SH-SY5Y (cell line): ENCODE data around the gene DPP6.

ENCODE experiments used
- GATA2 ChIP-seq: IDR thresholded peaks from 2 replicates; pipeline ENCODE4 v1.6.1; 2011; ENCODE audit warnings: mild to moderate bottlenecking, low read depth, low read length
- GATA3 ChIP-seq: IDR thresholded peaks from 2 replicates; pipeline ENCODE4 v1.6.1; 2011; ENCODE audit warnings: low read depth, mild to moderate bottlenecking, low read length, moderate library complexity

Gene DPP6

DNA sequence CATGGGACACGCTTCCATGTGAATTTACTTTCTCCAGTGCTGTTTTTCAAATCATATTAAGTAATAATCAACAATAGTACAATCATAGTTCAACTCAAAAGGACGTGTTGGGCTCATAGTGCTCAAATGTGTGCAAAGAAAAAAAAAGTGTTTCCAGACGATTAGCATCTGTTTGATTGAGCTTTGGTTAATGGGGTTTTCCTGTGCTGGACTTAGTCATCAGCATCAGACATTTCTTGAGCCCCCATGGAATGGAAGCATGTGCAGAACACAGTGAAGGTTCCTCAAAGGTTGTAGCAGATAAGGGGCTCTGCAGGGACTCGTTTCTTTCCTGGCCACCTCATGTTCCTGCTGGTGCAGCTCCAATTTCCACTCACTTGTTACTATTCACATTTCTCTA lies 716.8 kb downstream of the DPP6 start:
- no peak for TF ChIP-seq GATA2
- TF ChIP-seq GATA3: no peak

DNA sequence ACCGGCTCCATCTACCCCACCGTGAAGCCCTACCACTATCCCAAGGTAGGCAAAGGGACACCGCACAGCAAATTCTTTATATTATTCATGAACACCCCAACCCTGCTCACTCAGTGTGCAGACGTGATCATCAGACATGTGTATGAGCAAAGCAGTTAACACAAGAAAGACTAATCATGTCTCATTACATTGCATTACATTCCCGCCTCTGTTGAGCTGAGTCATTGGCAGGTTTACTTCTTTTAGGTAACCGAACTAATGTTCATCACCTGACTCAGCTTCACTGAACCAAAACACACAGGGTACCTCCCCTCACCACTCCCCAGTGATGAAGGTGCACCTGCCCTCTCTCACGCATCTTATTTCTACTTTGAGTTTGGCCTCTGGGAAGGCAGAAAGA lies 717.3 kb downstream of the DPP6 start:
- TF ChIP-seq GATA2: no peak
- no peak for TF ChIP-seq GATA3

DNA sequence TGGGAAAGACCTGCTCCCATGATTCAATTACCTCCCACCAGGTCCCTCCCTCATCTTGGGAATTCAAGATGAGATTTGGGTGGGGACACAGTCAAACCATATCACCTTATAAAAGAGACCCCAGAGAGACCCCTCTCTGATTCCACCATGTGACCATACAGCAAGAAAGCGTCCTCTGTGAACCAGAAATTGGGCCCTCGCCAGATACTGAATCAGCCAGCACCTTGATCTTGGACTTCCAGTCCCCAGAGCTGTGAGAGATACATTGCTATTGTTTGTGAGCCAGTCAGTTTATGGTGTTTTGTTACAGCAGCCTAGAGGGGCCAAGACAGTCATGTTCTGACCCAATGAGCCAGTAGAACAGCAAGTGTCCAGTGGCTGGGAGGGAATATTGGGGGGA lies 718.2 kb downstream of the DPP6 start:
- no peak for TF ChIP-seq GATA2
- TF ChIP-seq GATA3: no peak

DNA sequence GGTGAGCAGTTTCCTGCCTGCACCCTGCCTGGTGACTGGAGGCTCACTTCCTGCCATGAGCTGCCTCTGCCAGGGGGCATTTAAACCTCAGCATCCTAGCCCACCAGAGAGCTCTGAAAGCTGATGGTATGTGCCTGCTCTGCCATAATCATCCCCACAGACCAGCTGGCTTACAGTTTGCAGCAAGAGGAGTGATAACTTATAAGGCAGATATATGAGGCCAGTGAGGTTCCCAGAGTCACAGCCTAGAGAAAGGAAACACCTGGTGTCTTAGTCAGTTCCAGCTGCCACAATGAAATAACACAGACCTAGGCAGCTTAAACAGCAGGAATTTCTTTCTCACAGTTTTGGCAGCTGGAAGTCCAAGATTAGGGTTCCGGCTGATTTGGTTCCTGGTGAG lies 718.8 kb downstream of the DPP6 start:
- TF ChIP-seq GATA3 (no peak), GATA2 (no peak)

GRCh38 chr7:154774303-154774969 lies 722.2 kb downstream of the DPP6 start:
- TF ChIP-seq GATA2: peak; percentile 58
- TF ChIP-seq GATA3: no peak

DNA sequence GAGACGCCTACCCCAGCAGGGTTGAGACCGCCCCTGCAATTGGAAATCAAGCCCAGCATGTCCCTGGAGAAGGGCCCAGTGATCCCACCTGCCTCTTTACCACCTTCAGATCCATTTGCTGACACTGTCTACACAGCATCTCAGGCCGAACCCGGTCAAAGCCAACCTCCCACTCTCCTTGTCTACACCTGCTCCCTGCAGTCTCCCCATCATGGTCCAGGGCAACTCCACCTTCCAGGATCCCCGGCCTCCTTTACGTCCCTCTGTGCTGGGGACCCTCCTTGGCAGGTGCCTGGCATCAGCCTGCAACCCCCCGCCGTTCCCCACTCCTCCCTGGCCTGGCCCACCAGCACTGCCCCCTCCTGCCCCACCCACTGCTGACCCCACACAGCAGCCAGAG lies 723.5 kb downstream of the DPP6 start:
- TF ChIP-seq GATA2 (no peak), GATA3 (no peak)

DNA sequence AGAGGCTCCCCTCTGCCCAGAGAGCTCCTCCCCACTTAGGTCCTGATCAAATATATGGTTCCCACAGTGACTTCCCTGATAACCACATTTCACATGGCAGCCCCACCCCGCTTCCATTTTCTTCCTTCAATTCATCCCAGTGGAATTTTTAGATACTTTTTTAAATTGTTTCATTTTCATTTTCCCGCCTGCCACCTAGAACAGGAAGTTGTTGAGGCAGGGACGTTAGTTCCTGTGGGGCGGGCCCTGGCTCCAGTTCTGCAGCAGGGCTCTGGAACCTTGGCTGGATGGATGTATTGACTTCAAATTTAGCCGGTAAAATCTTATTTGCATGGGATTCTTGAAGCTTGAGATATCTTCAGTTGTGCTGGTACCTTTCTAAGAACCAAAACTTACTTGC lies 724.2 kb downstream of the DPP6 start:
- TF ChIP-seq GATA2 (no peak), GATA3 (no peak)

DNA sequence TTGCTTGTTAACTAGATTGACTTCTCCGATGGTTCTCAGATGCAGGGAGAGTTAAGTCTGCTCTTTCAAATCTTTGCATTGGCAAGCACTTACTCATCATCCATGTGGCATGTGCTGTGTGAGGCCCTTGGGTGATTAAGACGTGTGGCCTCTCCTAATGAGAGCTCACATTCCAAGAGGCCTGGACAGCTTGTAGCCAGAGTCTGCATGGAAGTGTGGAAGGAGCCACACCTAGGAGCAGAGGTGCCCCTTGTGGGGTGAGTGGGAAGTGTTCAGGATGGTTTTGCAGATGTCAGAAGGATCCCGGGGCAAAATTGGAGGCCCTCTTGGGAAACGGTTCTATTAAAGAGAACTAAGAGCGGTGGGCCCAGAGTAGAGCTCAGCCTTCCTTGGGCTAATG lies 724.8 kb downstream of the DPP6 start:
- TF ChIP-seq GATA3 (no peak), GATA2 (no peak)

GRCh38 chr7:154777489-154777888 lies 725.3 kb downstream of the DPP6 start:
- TF ChIP-seq GATA2: no peak
- TF ChIP-seq GATA3: no peak

DNA sequence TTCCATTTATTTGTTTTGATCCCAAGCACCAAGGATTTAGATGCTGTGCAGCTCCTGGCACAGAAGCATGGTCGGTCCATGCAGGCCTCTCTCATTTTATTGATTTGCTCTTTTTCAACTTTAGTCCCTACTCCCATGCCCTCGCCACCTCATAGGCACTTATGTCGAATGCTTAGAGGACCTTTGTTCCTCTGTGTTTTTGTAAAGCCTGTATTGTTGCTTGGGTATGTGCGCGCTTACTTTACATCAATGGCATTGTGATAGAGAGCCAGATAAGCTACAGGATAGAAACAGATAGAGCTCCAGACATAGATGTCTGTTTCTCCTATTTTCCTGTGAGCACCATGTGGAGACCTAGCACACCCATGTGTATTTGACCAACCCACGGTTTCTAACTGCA lies 725.7 kb downstream of the DPP6 start:
- 0 out of 2 replicates have a peak, but pooled peaks have one; percentile 14 for TF ChIP-seq GATA2
- TF ChIP-seq GATA3: peak; percentile 30; the same call in 1 of the 2 replicates

DNA sequence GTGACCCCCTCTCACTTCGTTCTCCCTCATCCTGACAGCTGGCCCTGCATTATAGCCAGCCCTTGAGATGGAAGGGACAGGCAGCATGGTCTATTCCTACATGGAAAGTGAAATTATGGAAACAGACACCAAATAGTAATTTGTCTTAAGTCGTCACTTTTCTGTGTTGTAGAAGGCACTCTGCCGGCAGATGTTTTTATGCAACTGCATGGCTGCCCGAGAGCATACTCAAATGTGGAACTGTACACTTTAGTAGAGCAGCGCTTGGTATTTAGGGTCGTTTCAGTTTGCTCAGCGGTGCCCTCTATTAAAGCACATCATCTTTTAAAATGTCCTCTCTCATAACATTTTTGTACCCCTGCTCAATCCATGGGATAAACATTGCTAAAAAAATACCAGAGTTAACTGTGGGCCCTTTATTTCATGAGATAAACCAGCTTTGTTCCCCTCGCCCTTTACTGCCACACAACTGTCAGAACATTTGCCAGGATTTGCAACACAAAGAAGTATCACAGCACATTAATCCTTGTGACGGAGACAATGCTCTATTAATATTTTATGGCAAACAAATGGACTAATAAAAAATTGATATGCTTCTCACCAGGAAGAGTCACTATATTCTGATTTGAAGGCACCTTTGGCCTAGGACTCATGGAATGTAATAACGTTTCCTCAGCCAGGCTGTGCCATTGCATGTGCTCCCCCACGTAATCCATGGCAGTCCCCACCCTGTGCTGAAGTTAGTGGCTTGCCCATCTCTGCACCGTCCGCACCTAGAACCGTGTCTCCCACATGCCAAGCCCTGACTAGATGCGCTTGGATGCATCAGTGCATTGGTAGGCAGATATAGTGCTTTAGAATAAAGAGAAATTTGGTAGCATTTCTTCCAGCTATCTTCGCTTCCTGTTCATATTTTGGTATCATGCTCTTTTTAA lies 729.4 kb downstream of the DPP6 start:
- TF ChIP-seq GATA3: no peak
- TF ChIP-seq GATA2: no peak

DNA sequence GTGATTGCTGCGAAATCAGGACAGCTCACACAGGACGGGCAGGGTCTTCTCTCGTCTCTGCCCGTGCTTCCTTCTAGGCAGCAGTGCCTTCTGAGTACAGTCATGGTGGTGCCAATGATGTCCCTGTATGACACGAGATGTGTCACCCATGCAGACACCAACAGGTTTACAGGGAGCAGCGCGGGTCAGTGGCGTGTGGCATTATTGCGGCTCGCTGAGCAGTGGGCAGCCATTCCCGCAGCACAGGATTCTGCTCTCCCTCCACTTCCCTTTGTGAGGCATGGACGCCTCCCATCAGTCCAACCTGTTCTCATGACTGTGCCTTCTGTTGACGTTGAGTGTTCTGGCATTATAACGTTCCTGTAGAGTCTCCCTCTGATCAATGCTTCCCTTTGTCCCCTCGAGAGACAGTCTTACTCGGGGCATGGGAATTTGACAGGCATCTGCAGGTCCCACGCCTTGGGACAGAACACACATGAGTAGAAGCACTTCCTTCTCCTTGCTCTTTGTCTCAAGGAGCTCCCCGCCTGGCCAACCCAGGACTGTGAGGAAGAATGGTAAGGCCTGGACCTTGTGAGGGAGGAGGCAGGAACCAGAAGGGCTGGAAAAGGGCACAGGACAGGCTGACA lies 731.2 kb downstream of the DPP6 start:
- TF ChIP-seq GATA2 (no peak), GATA3 (no peak)

GRCh38 chr7:154785898-154786297 lies 733.7 kb downstream of the DPP6 start:
- TF ChIP-seq GATA2: no peak
- no peak for TF ChIP-seq GATA3

- TF ChIP-seq GATA3 (no peak), GATA2 (no peak)
Observed at GRCh38 chr7:154789404-154789803, 737.2 kb downstream of the DPP6 start.

GRCh38 chr7:154791611-154792010 lies 739.4 kb downstream of the DPP6 start:
- TF ChIP-seq GATA2: no peak
- no peak for TF ChIP-seq GATA3

- TF ChIP-seq GATA2: no peak
- no peak for TF ChIP-seq GATA3
Observed at GRCh38 chr7:154792436-154793055, 740.3 kb downstream of the DPP6 start.
